ENCODE results near the gene STARD4.
A peak's percentile ranks its signal among the peaks of the same experiment; 100 is the strongest.

STARD4 gene

GRCh38 chr5:111550282-111551020 is 38.1 kb upstream of the STARD4 start:
- peak overlapping the region; percentile 22 to 90 (median 78) for H3K27ac Mint-ChIP-seq
- no peaks in the 10 kb centered on the region for H3K36me3 Mint-ChIP-seq (ENCODE audit: low read depth)
- TF ChIP-seq, protein P1, sequence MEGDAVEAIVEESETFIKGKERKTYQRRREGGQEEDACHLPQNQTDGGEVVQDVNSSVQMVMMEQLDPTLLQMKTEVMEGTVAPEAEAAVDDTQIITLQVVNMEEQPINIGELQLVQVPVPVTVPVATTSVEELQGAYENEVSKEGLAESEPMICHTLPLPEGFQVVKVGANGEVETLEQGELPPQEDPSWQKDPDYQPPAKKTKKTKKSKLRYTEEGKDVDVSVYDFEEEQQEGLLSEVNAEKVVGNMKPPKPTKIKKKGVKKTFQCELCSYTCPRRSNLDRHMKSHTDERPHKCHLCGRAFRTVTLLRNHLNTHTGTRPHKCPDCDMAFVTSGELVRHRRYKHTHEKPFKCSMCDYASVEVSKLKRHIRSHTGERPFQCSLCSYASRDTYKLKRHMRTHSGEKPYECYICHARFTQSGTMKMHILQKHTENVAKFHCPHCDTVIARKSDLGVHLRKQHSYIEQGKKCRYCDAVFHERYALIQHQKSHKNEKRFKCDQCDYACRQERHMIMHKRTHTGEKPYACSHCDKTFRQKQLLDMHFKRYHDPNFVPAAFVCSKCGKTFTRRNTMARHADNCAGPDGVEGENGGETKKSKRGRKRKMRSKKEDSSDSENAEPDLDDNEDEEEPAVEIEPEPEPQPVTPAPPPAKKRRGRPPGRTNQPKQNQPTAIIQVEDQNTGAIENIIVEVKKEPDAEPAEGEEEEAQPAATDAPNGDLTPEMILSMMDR (IDR thresholded peaks at IDR 0.05; ENCODE audit: unreplicated experiment in 3 of 3): peak; percentile 64 to 69 (median 69)
- peaks cover 3% of the 10 kb centered on the region for H3K9me3 Mint-ChIP-seq
- peaks cover 32% of the 10 kb centered on the region for H3K4me1 Mint-ChIP-seq
- H3K4me3 Mint-ChIP-seq: no peak overlapping the region
- H3K27me3 Mint-ChIP-seq (ENCODE audit: low read depth): no peaks in the 10 kb centered on the region

DNA sequence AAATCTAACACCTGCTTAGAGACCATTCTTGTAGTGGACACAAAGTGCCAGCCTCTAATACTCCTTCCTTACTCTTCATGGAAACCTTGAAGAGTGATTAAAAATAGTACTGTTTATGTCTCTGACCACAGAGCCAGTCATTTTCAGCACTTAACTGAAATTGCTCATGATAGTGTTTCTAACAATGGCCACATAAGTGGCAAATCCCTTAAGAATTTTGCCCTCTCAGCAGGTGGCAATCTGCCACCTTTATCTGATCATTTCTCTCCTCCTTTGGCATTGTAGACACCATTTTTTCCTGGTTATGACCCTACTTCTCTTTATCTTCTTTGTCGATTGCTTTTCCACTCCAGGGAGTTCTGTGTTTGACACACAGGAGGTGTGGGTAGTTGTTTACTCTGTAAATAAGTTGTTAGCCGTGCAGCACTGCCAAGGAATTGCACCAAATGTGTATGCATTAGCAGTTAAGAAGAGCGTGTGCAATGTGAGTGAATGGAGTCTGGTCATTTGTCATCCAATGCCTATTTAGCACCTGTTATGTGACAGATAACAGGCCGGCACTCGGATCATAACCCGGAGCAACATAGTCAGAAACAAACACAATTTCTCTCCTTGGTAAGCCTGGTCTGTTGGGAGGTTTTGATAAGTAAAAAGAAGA is 36.8 kb upstream of the STARD4 start:
- H3K27ac Mint-ChIP-seq: peak overlapping the region; percentile 13 to 48 (median 19)
- H3K9me3 Mint-ChIP-seq: no peaks in the 10 kb centered on the region
- H3K36me3 Mint-ChIP-seq (ENCODE audit: low read depth): no peaks in the 10 kb centered on the region
- peaks cover 32% of the 10 kb centered on the region for H3K4me1 Mint-ChIP-seq
- TF ChIP-seq, protein P1 (IDR thresholded peaks at IDR 0.05; ENCODE audit: unreplicated experiment in 3 of 3): no peak
- no peaks in the 10 kb centered on the region for H3K27me3 Mint-ChIP-seq (ENCODE audit: low read depth)
- H3K4me3 Mint-ChIP-seq: no peak overlapping the region

DNA sequence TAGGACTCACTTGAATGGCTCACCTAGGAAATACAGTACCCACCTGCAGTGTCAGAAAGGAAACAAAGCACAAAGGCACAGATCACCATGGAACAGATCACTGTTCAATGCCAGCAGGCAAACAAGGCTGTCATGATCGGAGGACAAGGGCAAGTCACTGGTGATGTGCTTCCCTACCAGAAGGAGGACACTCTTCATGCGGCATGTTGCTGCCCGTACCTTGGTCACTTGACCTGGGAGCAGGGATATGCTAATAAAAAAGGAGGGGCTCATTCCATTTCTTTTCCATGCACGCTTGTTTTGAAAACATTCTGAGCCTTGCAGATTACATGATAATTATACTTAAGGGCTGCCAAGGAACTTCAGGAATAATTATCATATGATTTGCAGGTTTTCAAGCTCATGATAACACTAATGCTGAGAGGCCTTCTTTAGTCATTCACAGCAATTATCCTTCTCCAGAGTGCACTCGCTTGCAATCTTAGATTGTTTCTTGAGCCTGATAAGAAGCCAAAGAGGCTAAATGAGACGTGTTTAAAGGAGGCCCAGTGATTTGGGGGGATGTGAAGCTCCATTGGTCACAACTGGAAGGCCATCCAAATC is 36.1 kb upstream of the STARD4 start:
- Mint-ChIP-seq H3K27me3 (ENCODE audit: low read depth) (no peaks in the 10 kb centered on the region), H3K27ac (peak overlapping the region in 2 of 3 experiments; percentile 19 to 59), H3K4me3 (no peak overlapping the region), H3K36me3 (ENCODE audit: low read depth) (no peaks in the 10 kb centered on the region), H3K9me3 (no peaks in the 10 kb centered on the region), H3K4me1 (peaks cover 32% of the 10 kb centered on the region)
- TF ChIP-seq, protein P1 (IDR thresholded peaks at IDR 0.05; ENCODE audit: unreplicated experiment in 3 of 3): no peak

DNA sequence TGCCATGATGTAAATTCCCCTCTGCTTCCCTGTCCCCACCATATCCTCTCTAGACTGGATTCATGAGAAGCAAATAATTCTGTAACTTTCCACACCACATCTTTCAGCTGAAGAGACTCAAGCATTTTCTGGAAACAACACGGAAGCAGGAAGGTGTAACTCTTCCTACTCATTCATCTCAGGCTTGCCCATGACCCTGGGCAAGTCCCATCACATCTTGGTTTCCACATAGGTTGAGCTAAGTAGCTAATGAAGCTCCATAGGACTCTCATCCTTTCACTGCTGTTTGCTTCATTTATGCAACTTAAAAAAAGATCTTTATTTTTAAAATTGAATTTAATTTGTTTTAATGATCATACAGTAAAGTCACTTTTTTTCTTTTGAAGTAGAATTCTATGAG is 32.7 kb upstream of the STARD4 start:
- TF ChIP-seq, protein P1 (IDR thresholded peaks at IDR 0.05; ENCODE audit: unreplicated experiment in 3 of 3): no peak
- Mint-ChIP-seq H3K4me1 (peaks cover 6% of the 10 kb centered on the region), H3K27me3 (ENCODE audit: low read depth) (no peaks in the 10 kb centered on the region), H3K27ac (no peak overlapping the region), H3K4me3 (no peak overlapping the region), H3K9me3 (no peaks in the 10 kb centered on the region), H3K36me3 (ENCODE audit: low read depth) (no peaks in the 10 kb centered on the region)

- peaks cover 21% of the 10 kb centered on the region for H3K4me1 Mint-ChIP-seq
- TF ChIP-seq, protein P1 (IDR thresholded peaks at IDR 0.05; ENCODE audit: unreplicated experiment in 3 of 3): no peak
- peak overlapping the region; percentile 87 to 90 (median 87) for H3K27ac Mint-ChIP-seq
- H3K4me3 Mint-ChIP-seq: no peak overlapping the region
- peaks cover 5% of the 10 kb centered on the region for H3K9me3 Mint-ChIP-seq
- no peaks in the 10 kb centered on the region for H3K36me3 Mint-ChIP-seq (ENCODE audit: low read depth)
- no peaks in the 10 kb centered on the region for H3K27me3 Mint-ChIP-seq (ENCODE audit: low read depth)
These were observed 25.0 kb upstream of the STARD4 start for GRCh38 chr5:111537141-111538024.
